Upper lobe of right lung (tissue), 1 donor: ENCODE measurements around the gene GMDS. TPM values are rescaled to one million over a fixed set of nuclear protein-coding genes. Genes with fewer than 3 reads are reported as not detected.

Source experiments
- ATAC-seq: fragments of 200-7000 bp; cut with Tn5 transposase; one replicate; pipeline ENCODE4 v1.9.1; 2020; ENCODE audit warnings: mild to moderate bottlenecking, moderate library complexity
- DNase-seq: peaks from one replicate; pipeline ENCODE4 v3.0.0-alpha.2; 2020
- H3K27ac ChIP-seq: fragments of 200-600 bp; one replicate; pipeline ENCODE4 v1.8.0; 2022
- H3K27me3 ChIP-seq: fragments of 200-600 bp; one replicate; pipeline ENCODE4 v1.8.0; 2022; ENCODE audit warnings: mild to moderate bottlenecking
- H3K36me3 ChIP-seq: fragments of 200-600 bp; one replicate; pipeline ENCODE4 v1.8.0; 2022
- H3K4me1 ChIP-seq: fragments of 200-600 bp; one replicate; pipeline ENCODE4 v1.8.0; 2022
- H3K4me3 ChIP-seq: fragments of 200-600 bp; one replicate; pipeline ENCODE4 v1.8.0; 2022; ENCODE audit warnings: mild to moderate bottlenecking
- H3K9me3 ChIP-seq: fragments of 200-600 bp; one replicate; pipeline ENCODE4 v1.8.0; 2022
- CTCF ChIP-seq: fragments of 200-600 bp; IDR thresholded peaks from one replicate; pipeline ENCODE4 v1.8.0; 2022; ENCODE audit warnings: antibody characterized with exemption
- intact Hi-C: fragments of 100-400 bp; cut with DNase I; formaldehyde crosslinking; loops from one replicate; pipeline ENCODE4 v1.11.0; 2022
- total RNA-seq: library from RNA; stranded (reverse); fragmentation: NEBNext Ultra II Directional; extraction: Animal tissue kit (Norgen Biotek cat#: 25700); gene quantifications from one replicate; pipeline ENCODE4 v1.2.1, GENCODE V29; 2021
- donor health status: DM: no; HTN: yes; CAD: no; lungs with severe emphysema.

GMDS gene
- total RNA-seq, 1 donor from 2014 or later, result 12.2 TPM

- H3K27me3 ChIP-seq, result no peaks in the 10 kb centered on the region
- H3K27ac ChIP-seq, result no peak overlapping the region
- no peaks in the 10 kb centered on the region for H3K9me3 ChIP-seq
- H3K4me3 ChIP-seq, result no peak overlapping the region
- DNase-seq, result no peak
- intact Hi-C loops, result no loop called here
- no peaks in the 10 kb centered on the region for H3K4me1 ChIP-seq
- no peak for TF ChIP-seq CTCF
- ATAC-seq, result no peak
- H3K36me3 ChIP-seq, result no peaks in the 10 kb centered on the region
Observed at GRCh38 chr6:1708820-1709219, 536.6 kb downstream of the GMDS start.

- Histone ChIP-seq H3K9me3 (no peaks in the 10 kb centered on the region), H3K27me3 (no peaks in the 10 kb centered on the region), H3K4me3 (no peak overlapping the region), H3K4me1 (no peaks in the 10 kb centered on the region), H3K27ac (no peak overlapping the region), H3K36me3 (no peaks in the 10 kb centered on the region)
- intact Hi-C loops, result no loop called here
- TF ChIP-seq CTCF, result no peak
- ATAC-seq, result no peak
- no peak for DNase-seq
Observed at GRCh38 chr6:1708122-1708521, 537.3 kb downstream of the GMDS start.

- ATAC-seq (no peak), DNase-seq (no peak)
- no peaks in the 10 kb centered on the region for H3K27me3 ChIP-seq
- intact Hi-C loops, result no loop called here
- TF ChIP-seq CTCF, result no peak
- H3K4me1 ChIP-seq, result no peaks in the 10 kb centered on the region
- H3K9me3 ChIP-seq, result no peaks in the 10 kb centered on the region
- no peaks in the 10 kb centered on the region for H3K36me3 ChIP-seq
- H3K4me3 ChIP-seq, result no peak overlapping the region
- H3K27ac ChIP-seq, result no peak overlapping the region
Observed at GRCh38 chr6:1705630-1706029, 539.8 kb downstream of the GMDS start.

GRCh38 chr6:1705183-1705582 is 540.2 kb downstream of the GMDS start:
- no peaks in the 10 kb centered on the region for H3K9me3 ChIP-seq
- no peaks in the 10 kb centered on the region for H3K36me3 ChIP-seq

GRCh38 chr6:1704711-1705110 is 540.7 kb downstream of the GMDS start:
- no peaks in the 10 kb centered on the region for H3K36me3 ChIP-seq
- H3K4me3 ChIP-seq, result no peak overlapping the region
- no peak for TF ChIP-seq CTCF
- no peaks in the 10 kb centered on the region for H3K4me1 ChIP-seq
- H3K27me3 ChIP-seq, result no peaks in the 10 kb centered on the region
- intact Hi-C loops, result no loop called here
- ATAC-seq (no peak), DNase-seq (no peak)
- no peak overlapping the region for H3K27ac ChIP-seq
- no peaks in the 10 kb centered on the region for H3K9me3 ChIP-seq

More at GRCh38 chr6:1705183-1705582, 540.2 kb downstream of the GMDS start:
- H3K4me1 ChIP-seq, result no peaks in the 10 kb centered on the region
- no peak for ATAC-seq
- no peak overlapping the region for H3K27ac ChIP-seq
- H3K4me3 ChIP-seq, result no peak overlapping the region
- intact Hi-C loops, result no loop called here
- H3K27me3 ChIP-seq, result no peaks in the 10 kb centered on the region
- DNase-seq, result no peak
- no peak for TF ChIP-seq CTCF

GRCh38 chr6:1703923-1704322 is 541.5 kb downstream of the GMDS start:
- H3K27ac ChIP-seq, result no peak overlapping the region
- no peak for ATAC-seq
- intact Hi-C loops, result no loop called here

More at GRCh38 chr6:1703923-1704322, 541.5 kb downstream of the GMDS start:
- no peak for DNase-seq
- Histone ChIP-seq H3K4me3 (no peak overlapping the region), H3K4me1 (no peaks in the 10 kb centered on the region), H3K9me3 (no peaks in the 10 kb centered on the region), H3K36me3 (no peaks in the 10 kb centered on the region), H3K27me3 (no peaks in the 10 kb centered on the region)
- TF ChIP-seq CTCF, result no peak
